ENCODE measurements around the gene ZBTB20.
"Not testable (repeated sequence)": the region's sequence is repeated elsewhere in the genome, so short reads cannot be mapped to it uniquely, and the experiment has no call there.

The ZBTB20 gene

GRCh38 chr3:115113367-115113766, 33.7 kb downstream of the ZBTB20 start:
- no peak overlapping the region for H3K27ac Mint-ChIP-seq

GRCh38 chr3:115111632-115112031, 35.5 kb downstream of the ZBTB20 start:
- H3K4me3 Mint-ChIP-seq = no peak overlapping the region
- peaks cover 11% of the 10 kb centered on the region for H3K4me1 Mint-ChIP-seq
- no peak overlapping the region for H3K27ac Mint-ChIP-seq
- peaks cover 11% of the 10 kb centered on the region for H3K36me3 Mint-ChIP-seq (ENCODE audit: low read depth)
- DNase-seq (no peak), ATAC-seq (no peak)
- no peaks in the 10 kb centered on the region for H3K9me3 Mint-ChIP-seq
- H3K27me3 Mint-ChIP-seq = no peaks in the 10 kb centered on the region

More at GRCh38 chr3:115113367-115113766, 33.7 kb downstream of the ZBTB20 start:
- Mint-ChIP-seq H3K4me1 (peaks cover 9% of the 10 kb centered on the region), H3K36me3 (ENCODE audit: low read depth) (no peaks in the 10 kb centered on the region), H3K4me3 (no peak overlapping the region), H3K27me3 (no peaks in the 10 kb centered on the region), H3K9me3 (no peaks in the 10 kb centered on the region)
- DNase-seq (no peak), ATAC-seq (no peak)

- Mint-ChIP-seq H3K36me3 (ENCODE audit: low read depth) (peaks cover 11% of the 10 kb centered on the region), H3K4me3 (no peak overlapping the region), H3K9me3 (no peaks in the 10 kb centered on the region), H3K27me3 (no peaks in the 10 kb centered on the region), H3K27ac (no peak overlapping the region), H3K4me1 (peaks cover 10% of the 10 kb centered on the region)
- DNase-seq (no peak), ATAC-seq (no peak)
Measured at GRCh38 chr3:115110830-115111229, 36.3 kb downstream of the ZBTB20 start.

GRCh38 chr3:115110066-115110465, 37.0 kb downstream of the ZBTB20 start:
- H3K36me3 Mint-ChIP-seq (ENCODE audit: low read depth) = peaks cover 15% of the 10 kb centered on the region
- not testable (repeated sequence) for H3K27me3 Mint-ChIP-seq, H3K27ac Mint-ChIP-seq, H3K4me3 Mint-ChIP-seq, DNase-seq, H3K9me3 Mint-ChIP-seq, ATAC-seq, H3K4me1 Mint-ChIP-seq

- no peaks in the 10 kb centered on the region for H3K9me3 Mint-ChIP-seq
- no peaks in the 10 kb centered on the region for H3K27me3 Mint-ChIP-seq
- DNase-seq (no peak), ATAC-seq (no peak)
- H3K36me3 Mint-ChIP-seq (ENCODE audit: low read depth) = peaks cover 24% of the 10 kb centered on the region
- no peak overlapping the region for H3K27ac Mint-ChIP-seq
- H3K4me3 Mint-ChIP-seq = no peak overlapping the region
- H3K4me1 Mint-ChIP-seq = peaks cover 10% of the 10 kb centered on the region
Measured at GRCh38 chr3:115108614-115109013, 38.5 kb downstream of the ZBTB20 start.

GRCh38 chr3:115102046-115102445, 45.0 kb downstream of the ZBTB20 start:
- Mint-ChIP-seq H3K36me3 (ENCODE audit: low read depth) (peaks cover 17% of the 10 kb centered on the region), H3K4me1 (peaks cover 39% of the 10 kb centered on the region), H3K9me3 (no peaks in the 10 kb centered on the region), H3K27me3 (no peaks in the 10 kb centered on the region), H3K4me3 (no peak overlapping the region), H3K27ac (no peak overlapping the region)
- DNase-seq (no peak), ATAC-seq (no peak)

- no peaks in the 10 kb centered on the region for H3K9me3 Mint-ChIP-seq
- ATAC-seq (no peak), DNase-seq (no peak)
- H3K36me3 Mint-ChIP-seq (ENCODE audit: low read depth) = peaks cover 16% of the 10 kb centered on the region
- H3K4me3 Mint-ChIP-seq = peak overlapping the region; percentile 80
- H3K27me3 Mint-ChIP-seq = no peaks in the 10 kb centered on the region
- H3K27ac Mint-ChIP-seq = peak overlapping the region; percentile 71
- H3K4me1 Mint-ChIP-seq = peaks cover 42% of the 10 kb centered on the region
Measured at GRCh38 chr3:115100806-115101205, 46.3 kb downstream of the ZBTB20 start.

GRCh38 chr3:115099986-115100571, 47.0 kb downstream of the ZBTB20 start:
- ATAC-seq (peak; percentile 92), DNase-seq (no peak)
- Mint-ChIP-seq H3K36me3 (ENCODE audit: low read depth) (peaks cover 13% of the 10 kb centered on the region), H3K27me3 (no peaks in the 10 kb centered on the region), H3K4me3 (peak overlapping the region; percentile 80), H3K27ac (peak overlapping the region; percentile 71), H3K9me3 (no peaks in the 10 kb centered on the region), H3K4me1 (peaks cover 46% of the 10 kb centered on the region)

- H3K27me3 Mint-ChIP-seq = no peaks in the 10 kb centered on the region
- H3K9me3 Mint-ChIP-seq = no peaks in the 10 kb centered on the region
- H3K4me3 Mint-ChIP-seq = peak overlapping the region; percentile 80
- peaks cover 47% of the 10 kb centered on the region for H3K4me1 Mint-ChIP-seq
- ATAC-seq (no peak), DNase-seq (no peak)
- peaks cover 10% of the 10 kb centered on the region for H3K36me3 Mint-ChIP-seq (ENCODE audit: low read depth)
- peak overlapping the region; percentile 71 for H3K27ac Mint-ChIP-seq
Measured at GRCh38 chr3:115099134-115099985, 47.7 kb downstream of the ZBTB20 start.

GRCh38 chr3:115098354-115099073, 48.6 kb downstream of the ZBTB20 start:
- no peak for ATAC-seq

GRCh38 chr3:115095236-115095635, 51.9 kb downstream of the ZBTB20 start:
- no peaks in the 10 kb centered on the region for H3K27me3 Mint-ChIP-seq
- H3K4me1 Mint-ChIP-seq = peaks cover 41% of the 10 kb centered on the region
- H3K27ac Mint-ChIP-seq = no peak overlapping the region
- no peak for DNase-seq
- no peak overlapping the region for H3K4me3 Mint-ChIP-seq
- H3K9me3 Mint-ChIP-seq = no peaks in the 10 kb centered on the region
- H3K36me3 Mint-ChIP-seq (ENCODE audit: low read depth) = no peaks in the 10 kb centered on the region
- ATAC-seq = no peak

More at GRCh38 chr3:115098354-115099073, 48.6 kb downstream of the ZBTB20 start:
- DNase-seq = no peak
- H3K36me3 Mint-ChIP-seq (ENCODE audit: low read depth) = peaks cover 4% of the 10 kb centered on the region
- H3K4me1 Mint-ChIP-seq = peaks cover 53% of the 10 kb centered on the region
- no peak overlapping the region for H3K4me3 Mint-ChIP-seq
- H3K9me3 Mint-ChIP-seq = no peaks in the 10 kb centered on the region
- no peaks in the 10 kb centered on the region for H3K27me3 Mint-ChIP-seq
- no peak overlapping the region for H3K27ac Mint-ChIP-seq

- peak; percentile 54 for DNase-seq
- H3K4me1 Mint-ChIP-seq = peaks cover 18% of the 10 kb centered on the region
- no peaks in the 10 kb centered on the region for H3K9me3 Mint-ChIP-seq
- no peak overlapping the region for H3K27ac Mint-ChIP-seq
- H3K27me3 Mint-ChIP-seq = no peaks in the 10 kb centered on the region
- no peaks in the 10 kb centered on the region for H3K36me3 Mint-ChIP-seq (ENCODE audit: low read depth)
- H3K4me3 Mint-ChIP-seq = no peak overlapping the region
- ATAC-seq = no peak
Measured at GRCh38 chr3:115092220-115092791, 54.8 kb downstream of the ZBTB20 start.

- Mint-ChIP-seq H3K36me3 (ENCODE audit: low read depth) (no peaks in the 10 kb centered on the region), H3K9me3 (no peaks in the 10 kb centered on the region), H3K27ac (no peak overlapping the region), H3K4me3 (no peak overlapping the region), H3K4me1 (peaks cover 19% of the 10 kb centered on the region), H3K27me3 (no peaks in the 10 kb centered on the region)
- no peak for ATAC-seq
- no peak for DNase-seq
Measured at GRCh38 chr3:115090712-115091111, 56.4 kb downstream of the ZBTB20 start.

- ATAC-seq (no peak), DNase-seq (no peak)
- H3K36me3 Mint-ChIP-seq (ENCODE audit: low read depth) = peaks cover 2% of the 10 kb centered on the region
- H3K27ac Mint-ChIP-seq = no peak overlapping the region
- H3K4me1 Mint-ChIP-seq = peaks cover 25% of the 10 kb centered on the region
- no peak overlapping the region for H3K4me3 Mint-ChIP-seq
- no peaks in the 10 kb centered on the region for H3K9me3 Mint-ChIP-seq
- no peaks in the 10 kb centered on the region for H3K27me3 Mint-ChIP-seq
Measured at GRCh38 chr3:115089481-115089880, 57.6 kb downstream of the ZBTB20 start.

Measured in activated naive CD8-positive, alpha-beta T cell treated with anti-CD3 and anti-CD28 coated beads, Interleukin-2, amount 50 U/mL, for 24 hours (primary cell).